ENCODE measurements around the gene SESN3.

DNA sequence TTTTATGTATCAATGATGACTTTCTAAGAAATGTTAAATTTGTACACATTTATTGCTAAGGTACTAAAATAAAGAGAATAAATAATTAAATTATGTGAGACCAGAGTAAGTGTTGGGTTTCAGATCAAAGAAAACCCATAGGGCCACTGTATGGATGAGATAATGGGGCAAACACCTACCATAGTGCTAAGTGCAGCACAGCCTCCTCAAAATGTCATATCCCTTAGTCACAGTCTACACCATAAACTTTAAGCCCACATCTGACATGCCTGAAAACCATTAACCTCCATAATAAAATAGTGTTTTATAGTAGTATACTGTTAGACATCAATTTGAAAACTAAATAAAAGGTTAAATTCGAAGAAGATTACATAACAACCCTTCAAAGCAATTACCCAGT lies 37.5 kb downstream of the SESN3 start:
- TF ChIP-seq, protein P1, sequence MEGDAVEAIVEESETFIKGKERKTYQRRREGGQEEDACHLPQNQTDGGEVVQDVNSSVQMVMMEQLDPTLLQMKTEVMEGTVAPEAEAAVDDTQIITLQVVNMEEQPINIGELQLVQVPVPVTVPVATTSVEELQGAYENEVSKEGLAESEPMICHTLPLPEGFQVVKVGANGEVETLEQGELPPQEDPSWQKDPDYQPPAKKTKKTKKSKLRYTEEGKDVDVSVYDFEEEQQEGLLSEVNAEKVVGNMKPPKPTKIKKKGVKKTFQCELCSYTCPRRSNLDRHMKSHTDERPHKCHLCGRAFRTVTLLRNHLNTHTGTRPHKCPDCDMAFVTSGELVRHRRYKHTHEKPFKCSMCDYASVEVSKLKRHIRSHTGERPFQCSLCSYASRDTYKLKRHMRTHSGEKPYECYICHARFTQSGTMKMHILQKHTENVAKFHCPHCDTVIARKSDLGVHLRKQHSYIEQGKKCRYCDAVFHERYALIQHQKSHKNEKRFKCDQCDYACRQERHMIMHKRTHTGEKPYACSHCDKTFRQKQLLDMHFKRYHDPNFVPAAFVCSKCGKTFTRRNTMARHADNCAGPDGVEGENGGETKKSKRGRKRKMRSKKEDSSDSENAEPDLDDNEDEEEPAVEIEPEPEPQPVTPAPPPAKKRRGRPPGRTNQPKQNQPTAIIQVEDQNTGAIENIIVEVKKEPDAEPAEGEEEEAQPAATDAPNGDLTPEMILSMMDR (IDR thresholded peaks at IDR 0.05): no peak
- TF ChIP-seq NFIC (IDR thresholded peaks at IDR 0.05; ENCODE audit: borderline replicate concordance): no peak
- TF ChIP-seq POLR2AphosphoS5 (IDR thresholded peaks at IDR 0.05; ENCODE audit: low read depth, low read length): no peak
- no peak for TF ChIP-seq GABPA (IDR thresholded peaks at IDR 0.05; ENCODE audit: low read depth)
- TF ChIP-seq RCOR1 (IDR thresholded peaks at IDR 0.05; ENCODE audit: low read length): no peak
- TF ChIP-seq SMC3 (IDR thresholded peaks at IDR 0.05; ENCODE audit: low read depth, low read length): no peak

Data from SK-N-SH (cell line).